NCI-H2196 treated with DMSO at 0.1 percent for 48 hours (cell line): ENCODE data around the gene RNF213.
A peak's percentile ranks its signal among the peaks of the same experiment; 100 is the strongest.

ENCODE experiments used
- DNase-seq: peaks from one replicate; lab custom pipeline; 2025; ENCODE audit not compliant: unreplicated experiment; lab: John Stamatoyannopoulos, UW

Gene RNF213

DNA sequence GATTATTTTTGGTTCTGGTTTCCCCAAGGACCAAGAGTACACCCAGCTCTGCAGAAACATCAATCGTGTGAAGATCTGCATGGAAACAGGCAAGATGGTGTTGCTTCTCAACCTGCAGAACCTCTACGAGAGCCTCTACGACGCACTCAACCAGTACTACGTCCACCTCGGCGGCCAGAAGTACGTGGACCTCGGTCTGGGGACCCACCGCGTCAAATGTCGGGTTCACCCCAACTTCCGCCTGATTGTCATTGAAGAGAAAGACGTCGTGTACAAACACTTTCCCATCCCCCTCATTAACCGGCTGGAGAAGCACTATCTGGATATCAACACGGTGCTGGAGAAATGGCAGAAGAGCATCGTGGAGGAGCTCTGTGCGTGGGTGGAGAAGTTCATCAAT is 86.9 kb downstream of the RNF213 start:
- no peak for DNase-seq

GRCh38 chr17:80347948-80348351 is 87.3 kb downstream of the RNF213 start:
- DNase-seq: no peak

- no peak for DNase-seq
These were observed 88.0 kb downstream of the RNF213 start for GRCh38 chr17:80348551-80349150.

- no peak for DNase-seq
These were observed 88.5 kb downstream of the RNF213 start for GRCh38 chr17:80349151-80349651.

- DNase-seq: no peak
These were observed 89.1 kb downstream of the RNF213 start for GRCh38 chr17:80349751-80350150.

GRCh38 chr17:80352216-80352895 is 91.7 kb downstream of the RNF213 start:
- no peak for DNase-seq

GRCh38 chr17:80352991-80353665 is 92.5 kb downstream of the RNF213 start:
- no peak for DNase-seq

DNA sequence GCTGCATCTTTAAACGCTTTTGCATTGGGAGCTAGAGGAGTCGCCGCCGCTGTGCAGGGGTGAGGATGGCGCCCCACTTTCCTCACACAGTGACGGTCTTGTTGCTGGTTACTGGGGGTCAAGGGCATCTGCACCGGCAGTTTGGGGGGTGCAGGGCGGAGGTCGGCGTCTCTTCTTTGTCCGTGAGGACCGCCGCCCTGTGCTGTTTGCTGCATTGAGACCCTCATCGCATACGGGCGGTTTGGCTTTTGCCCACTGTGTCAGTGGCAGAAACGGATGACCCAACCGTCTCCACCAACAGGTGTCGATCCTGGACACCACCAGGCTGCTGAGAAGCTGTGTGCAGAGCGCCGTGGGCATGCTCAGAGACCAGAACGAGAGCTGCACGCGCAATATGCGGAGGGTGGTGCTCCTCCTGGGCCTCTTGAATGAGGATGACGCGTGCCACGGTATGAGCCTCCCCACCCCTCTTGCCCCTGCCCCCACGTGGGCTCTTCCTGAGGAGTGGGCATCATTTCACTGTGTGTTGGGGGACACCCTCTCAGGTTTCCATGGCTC is 93.1 kb downstream of the RNF213 start:
- no peak for DNase-seq

GRCh38 chr17:80354336-80354735 is 93.7 kb downstream of the RNF213 start:
- no peak for DNase-seq

DNA sequence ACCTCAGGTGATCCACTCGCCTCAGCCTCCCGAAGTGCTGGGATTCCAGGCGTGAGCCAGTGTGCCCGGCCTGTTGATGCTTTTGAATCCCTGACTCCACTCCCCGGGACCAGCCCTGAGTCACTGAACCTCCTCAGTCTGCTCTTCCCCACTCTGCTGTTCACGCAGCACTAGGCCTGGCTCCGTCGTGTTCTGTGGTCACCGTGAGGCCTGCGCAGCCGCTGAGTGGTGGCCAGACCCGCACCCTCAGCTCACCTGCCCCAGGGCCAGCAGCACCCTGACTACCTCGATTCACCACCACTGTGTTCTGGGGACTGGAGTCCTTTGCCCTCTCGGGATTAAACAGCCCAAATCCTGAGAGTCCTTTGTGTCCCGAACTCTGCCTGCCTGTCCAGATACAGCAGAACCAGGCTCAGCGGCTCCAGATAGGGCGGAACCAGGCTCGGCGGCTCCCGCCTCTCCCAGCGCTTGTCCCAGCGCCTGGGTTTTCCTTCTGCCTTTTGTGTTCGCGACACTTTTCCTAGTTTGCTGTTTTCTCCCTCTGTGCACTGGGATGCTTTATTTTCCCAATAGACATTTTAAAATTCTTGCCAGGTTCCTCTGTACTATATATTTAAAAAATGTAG is 95.7 kb downstream of the RNF213 start:
- no peak for DNase-seq

GRCh38 chr17:80358131-80358530 is 97.5 kb downstream of the RNF213 start:
- no peak for DNase-seq

GRCh38 chr17:80358861-80359260 is 98.2 kb downstream of the RNF213 start:
- DNase-seq: no peak

GRCh38 chr17:80359422-80360110 is 98.9 kb downstream of the RNF213 start:
- no peak for DNase-seq

DNA sequence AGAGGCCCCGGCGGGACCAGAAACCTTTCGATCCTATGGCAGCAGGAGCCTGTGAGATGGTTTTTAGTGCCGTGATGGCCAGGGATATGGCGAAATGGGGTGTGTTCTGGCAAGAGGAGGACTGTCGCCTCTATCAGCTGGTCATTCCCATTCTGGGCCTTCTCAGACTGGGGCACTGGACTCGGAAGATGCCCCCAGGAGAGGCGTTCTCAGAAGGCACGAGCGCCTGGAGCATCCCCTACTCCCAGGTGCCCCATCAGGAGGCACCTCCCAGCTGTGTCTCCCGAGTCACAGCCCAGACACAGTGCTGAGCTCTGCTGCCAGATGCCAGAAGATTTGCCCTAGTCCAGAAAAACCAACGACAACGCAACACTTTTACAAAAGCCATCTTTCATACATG is 99.7 kb downstream of the RNF213 start:
- DNase-seq: no peak

GRCh38 chr17:80361495-80362220 is 101.0 kb downstream of the RNF213 start:
- no peak for DNase-seq

- DNase-seq: no peak
These were observed 101.9 kb downstream of the RNF213 start for GRCh38 chr17:80362428-80363119.

- DNase-seq: no peak
These were observed 102.5 kb downstream of the RNF213 start for GRCh38 chr17:80363120-80363515.

- peak; percentile 53 for DNase-seq
These were observed 103.0 kb downstream of the RNF213 start for GRCh38 chr17:80363518-80364090.

- DNase-seq: peak; percentile 32
These were observed 103.5 kb downstream of the RNF213 start for GRCh38 chr17:80364091-80364691.
